K562 (cell line): ENCODE data around the gene ABCA1. TPM values are rescaled to one million over a fixed set of nuclear protein-coding genes. Genes with fewer than 3 reads are reported as not detected.

Experiments used
- KDM4B ChIP-seq, 2 experiments: fragments of 450-650 bp in 1 of 2; sonication (generic) in 1 of 2; IDR thresholded peaks; 2 replicates each; pipeline ENCODE4 v1.6.1; 2016 to 2017; ENCODE audit warnings: borderline replicate concordance in 2 of 2, antibody characterized with exemption in 1 of 2, low read depth in 1 of 2, mild to moderate bottlenecking in 1 of 2
- NCOA4 ChIP-seq: fragments of 450-650 bp; IDR thresholded peaks from 2 replicates; pipeline ENCODE4 v1.6.1; 2018; ENCODE audit warnings: mild to moderate bottlenecking; ENCODE audit not compliant: partially characterized antibody
- NR2C2 ChIP-seq, 2 experiments: fragments of 200-800 bp in 1 of 2; sonication (Bioruptor generic) in 1 of 2; sonication (generic) in 1 of 2; formaldehyde crosslinking in 1 of 2; IDR thresholded peaks; 2 replicates each; pipeline versions ENCODE4 v1.6.1 to v1.8.0; 2016 to 2022; ENCODE audit warnings: mild to moderate bottlenecking in 1 of 2, missing compliant biosample characterization in 1 of 2, missing genetic modification characterization in 1 of 2, missing genetic modification reagents in 1 of 2
- NRF1 ChIP-seq, 2 experiments: fragments of 450-650 bp; IDR thresholded peaks in 1 of 2; conservative IDR thresholded peaks in 1 of 2; 2 replicates each; pipeline ENCODE4 v1.6.1; 2014; ENCODE audit warnings: mild to moderate bottlenecking in 2 of 2
- PHF8 ChIP-seq: fragments of 200-600 bp; sonication (generic); IDR thresholded peaks from 2 replicates; pipeline ENCODE4 v1.6.1; 2012; ENCODE audit warnings: mixed run types, mild to moderate bottlenecking, inconsistent platforms, low read length, moderate library complexity, borderline replicate concordance
- YBX1 ChIP-seq: fragments of 450-650 bp; IDR thresholded peaks from 2 replicates; pipeline ENCODE4 v1.7.1; 2016; ENCODE audit warnings: mild to moderate bottlenecking
- ZFPM2 ChIP-seq: fragments of 250-450 bp; sonication (Bioruptor Pico); IDR thresholded peaks from 2 replicates; pipeline ENCODE4 v1.5.1; 2022; ENCODE audit warnings: mild to moderate bottlenecking
- polyA plus RNA-seq, 8 experiments: library from polyadenylated mRNA; depleted of rRNA in 4 of 8; stranded (reverse) in 5 of 8; unstranded in 3 of 8; fragments of >200 nt; fragmentation: Nextera tagmentation in 2 of 8; fragmentation: Illumina TruSeq in 1 of 8; extraction: Ambion mirVana in 2 of 8; extraction: Trizol in 1 of 8; gene quantifications; 2 replicates each; pipeline versions ENCODE4 v1.2.1 to v1.2.3, GENCODE V29; 2011 to 2014; ENCODE audit warnings: inconsistent platforms in 1 of 8, missing spikeins in 1 of 8
- total RNA-seq, 7 experiments: library from RNA; depleted of rRNA in 6 of 7; stranded (reverse); fragments of >200 nt in 6 of 7; fragmentation: Illumina TruSeq in 2 of 7; extraction: Trizol in 2 of 7; gene quantifications; 2 replicates each; pipeline versions ENCODE4 v1.2.1 to v1.2.3, GENCODE V29; 2011 to 2021; ENCODE audit warnings: low replicate concordance in 1 of 7
- TF ChIP-seq, protein P1 (sequence below): fragments of 450-650 bp; IDR thresholded peaks from 2 replicates; pipeline ENCODE4 v1.6.1; 2016; ENCODE audit warnings: mild to moderate bottlenecking, moderate library complexity
- TF ChIP-seq, protein P2 (sequence below): fragments of 450-650 bp; IDR thresholded peaks from 2 replicates; pipeline ENCODE4 v1.6.1; 2018; ENCODE audit not compliant: partially characterized antibody

Gene ABCA1
- total and polyA plus RNA-seq, 9 of the 15 experiments (the other 6 are each of a cell fraction or from before 2014, with no cell fraction given) = under 0.01 to 0.18 (median 0.02) TPM; not detected in 5

DNA sequence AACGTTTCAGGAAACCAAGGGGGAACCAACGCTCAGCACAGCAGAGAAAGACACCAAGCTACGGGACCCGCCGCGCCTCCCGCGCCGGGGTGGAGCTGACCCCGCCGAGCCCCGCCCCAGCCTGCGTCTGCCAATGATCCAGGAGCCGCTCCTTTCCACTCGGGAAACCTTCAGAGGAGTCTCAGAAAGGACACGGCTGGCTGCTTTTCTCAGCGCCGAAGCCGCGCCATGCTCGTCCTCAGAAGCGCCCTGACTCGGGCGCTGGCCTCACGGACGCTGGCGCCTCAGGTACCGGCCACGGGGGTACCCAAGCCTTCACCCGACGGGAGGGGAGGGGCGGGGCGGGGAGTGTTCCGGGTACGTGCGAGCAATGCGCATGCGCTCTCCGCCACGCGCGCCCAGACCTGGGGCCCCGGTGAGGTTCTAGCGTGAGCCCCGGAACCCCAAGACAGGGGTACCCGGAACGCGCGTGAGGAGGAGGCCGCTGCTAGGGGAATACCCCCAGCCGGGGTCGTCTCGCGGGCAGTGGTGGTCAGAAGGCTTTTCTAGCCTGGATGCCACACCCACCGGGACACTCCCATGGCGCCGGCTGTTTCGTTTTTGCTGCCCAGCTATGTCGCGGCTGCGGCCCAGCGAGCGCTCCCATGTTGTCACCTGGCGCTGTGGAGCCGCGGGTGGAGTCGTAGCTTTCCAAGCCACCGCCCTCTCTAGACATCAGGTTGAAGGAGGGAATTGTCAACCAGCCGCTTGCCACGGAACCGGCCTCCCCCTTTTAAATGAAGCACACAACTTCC is 180.2 kb downstream of the ABCA1 start, which contains the start of gene NIPSNAP3A (continued):
- TF ChIP-seq, protein P1, sequence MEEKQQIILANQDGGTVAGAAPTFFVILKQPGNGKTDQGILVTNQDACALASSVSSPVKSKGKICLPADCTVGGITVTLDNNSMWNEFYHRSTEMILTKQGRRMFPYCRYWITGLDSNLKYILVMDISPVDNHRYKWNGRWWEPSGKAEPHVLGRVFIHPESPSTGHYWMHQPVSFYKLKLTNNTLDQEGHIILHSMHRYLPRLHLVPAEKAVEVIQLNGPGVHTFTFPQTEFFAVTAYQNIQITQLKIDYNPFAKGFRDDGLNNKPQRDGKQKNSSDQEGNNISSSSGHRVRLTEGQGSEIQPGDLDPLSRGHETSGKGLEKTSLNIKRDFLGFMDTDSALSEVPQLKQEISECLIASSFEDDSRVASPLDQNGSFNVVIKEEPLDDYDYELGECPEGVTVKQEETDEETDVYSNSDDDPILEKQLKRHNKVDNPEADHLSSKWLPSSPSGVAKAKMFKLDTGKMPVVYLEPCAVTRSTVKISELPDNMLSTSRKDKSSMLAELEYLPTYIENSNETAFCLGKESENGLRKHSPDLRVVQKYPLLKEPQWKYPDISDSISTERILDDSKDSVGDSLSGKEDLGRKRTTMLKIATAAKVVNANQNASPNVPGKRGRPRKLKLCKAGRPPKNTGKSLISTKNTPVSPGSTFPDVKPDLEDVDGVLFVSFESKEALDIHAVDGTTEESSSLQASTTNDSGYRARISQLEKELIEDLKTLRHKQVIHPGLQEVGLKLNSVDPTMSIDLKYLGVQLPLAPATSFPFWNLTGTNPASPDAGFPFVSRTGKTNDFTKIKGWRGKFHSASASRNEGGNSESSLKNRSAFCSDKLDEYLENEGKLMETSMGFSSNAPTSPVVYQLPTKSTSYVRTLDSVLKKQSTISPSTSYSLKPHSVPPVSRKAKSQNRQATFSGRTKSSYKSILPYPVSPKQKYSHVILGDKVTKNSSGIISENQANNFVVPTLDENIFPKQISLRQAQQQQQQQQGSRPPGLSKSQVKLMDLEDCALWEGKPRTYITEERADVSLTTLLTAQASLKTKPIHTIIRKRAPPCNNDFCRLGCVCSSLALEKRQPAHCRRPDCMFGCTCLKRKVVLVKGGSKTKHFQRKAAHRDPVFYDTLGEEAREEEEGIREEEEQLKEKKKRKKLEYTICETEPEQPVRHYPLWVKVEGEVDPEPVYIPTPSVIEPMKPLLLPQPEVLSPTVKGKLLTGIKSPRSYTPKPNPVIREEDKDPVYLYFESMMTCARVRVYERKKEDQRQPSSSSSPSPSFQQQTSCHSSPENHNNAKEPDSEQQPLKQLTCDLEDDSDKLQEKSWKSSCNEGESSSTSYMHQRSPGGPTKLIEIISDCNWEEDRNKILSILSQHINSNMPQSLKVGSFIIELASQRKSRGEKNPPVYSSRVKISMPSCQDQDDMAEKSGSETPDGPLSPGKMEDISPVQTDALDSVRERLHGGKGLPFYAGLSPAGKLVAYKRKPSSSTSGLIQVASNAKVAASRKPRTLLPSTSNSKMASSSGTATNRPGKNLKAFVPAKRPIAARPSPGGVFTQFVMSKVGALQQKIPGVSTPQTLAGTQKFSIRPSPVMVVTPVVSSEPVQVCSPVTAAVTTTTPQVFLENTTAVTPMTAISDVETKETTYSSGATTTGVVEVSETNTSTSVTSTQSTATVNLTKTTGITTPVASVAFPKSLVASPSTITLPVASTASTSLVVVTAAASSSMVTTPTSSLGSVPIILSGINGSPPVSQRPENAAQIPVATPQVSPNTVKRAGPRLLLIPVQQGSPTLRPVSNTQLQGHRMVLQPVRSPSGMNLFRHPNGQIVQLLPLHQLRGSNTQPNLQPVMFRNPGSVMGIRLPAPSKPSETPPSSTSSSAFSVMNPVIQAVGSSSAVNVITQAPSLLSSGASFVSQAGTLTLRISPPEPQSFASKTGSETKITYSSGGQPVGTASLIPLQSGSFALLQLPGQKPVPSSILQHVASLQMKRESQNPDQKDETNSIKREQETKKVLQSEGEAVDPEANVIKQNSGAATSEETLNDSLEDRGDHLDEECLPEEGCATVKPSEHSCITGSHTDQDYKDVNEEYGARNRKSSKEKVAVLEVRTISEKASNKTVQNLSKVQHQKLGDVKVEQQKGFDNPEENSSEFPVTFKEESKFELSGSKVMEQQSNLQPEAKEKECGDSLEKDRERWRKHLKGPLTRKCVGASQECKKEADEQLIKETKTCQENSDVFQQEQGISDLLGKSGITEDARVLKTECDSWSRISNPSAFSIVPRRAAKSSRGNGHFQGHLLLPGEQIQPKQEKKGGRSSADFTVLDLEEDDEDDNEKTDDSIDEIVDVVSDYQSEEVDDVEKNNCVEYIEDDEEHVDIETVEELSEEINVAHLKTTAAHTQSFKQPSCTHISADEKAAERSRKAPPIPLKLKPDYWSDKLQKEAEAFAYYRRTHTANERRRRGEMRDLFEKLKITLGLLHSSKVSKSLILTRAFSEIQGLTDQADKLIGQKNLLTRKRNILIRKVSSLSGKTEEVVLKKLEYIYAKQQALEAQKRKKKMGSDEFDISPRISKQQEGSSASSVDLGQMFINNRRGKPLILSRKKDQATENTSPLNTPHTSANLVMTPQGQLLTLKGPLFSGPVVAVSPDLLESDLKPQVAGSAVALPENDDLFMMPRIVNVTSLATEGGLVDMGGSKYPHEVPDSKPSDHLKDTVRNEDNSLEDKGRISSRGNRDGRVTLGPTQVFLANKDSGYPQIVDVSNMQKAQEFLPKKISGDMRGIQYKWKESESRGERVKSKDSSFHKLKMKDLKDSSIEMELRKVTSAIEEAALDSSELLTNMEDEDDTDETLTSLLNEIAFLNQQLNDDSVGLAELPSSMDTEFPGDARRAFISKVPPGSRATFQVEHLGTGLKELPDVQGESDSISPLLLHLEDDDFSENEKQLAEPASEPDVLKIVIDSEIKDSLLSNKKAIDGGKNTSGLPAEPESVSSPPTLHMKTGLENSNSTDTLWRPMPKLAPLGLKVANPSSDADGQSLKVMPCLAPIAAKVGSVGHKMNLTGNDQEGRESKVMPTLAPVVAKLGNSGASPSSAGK = peak; percentile 35; the same call in 1 of the 2 replicates
- peak; percentile 56; the same call in 1 of the 2 replicates for TF ChIP-seq NR2C2 (CRISPR knock-in tag; IDR thresholded peaks at IDR 0.05)
- peak; percentile 95 for TF ChIP-seq NR2C2 (tag; IDR thresholded peaks at IDR 0.05)
- TF ChIP-seq, protein P2, sequence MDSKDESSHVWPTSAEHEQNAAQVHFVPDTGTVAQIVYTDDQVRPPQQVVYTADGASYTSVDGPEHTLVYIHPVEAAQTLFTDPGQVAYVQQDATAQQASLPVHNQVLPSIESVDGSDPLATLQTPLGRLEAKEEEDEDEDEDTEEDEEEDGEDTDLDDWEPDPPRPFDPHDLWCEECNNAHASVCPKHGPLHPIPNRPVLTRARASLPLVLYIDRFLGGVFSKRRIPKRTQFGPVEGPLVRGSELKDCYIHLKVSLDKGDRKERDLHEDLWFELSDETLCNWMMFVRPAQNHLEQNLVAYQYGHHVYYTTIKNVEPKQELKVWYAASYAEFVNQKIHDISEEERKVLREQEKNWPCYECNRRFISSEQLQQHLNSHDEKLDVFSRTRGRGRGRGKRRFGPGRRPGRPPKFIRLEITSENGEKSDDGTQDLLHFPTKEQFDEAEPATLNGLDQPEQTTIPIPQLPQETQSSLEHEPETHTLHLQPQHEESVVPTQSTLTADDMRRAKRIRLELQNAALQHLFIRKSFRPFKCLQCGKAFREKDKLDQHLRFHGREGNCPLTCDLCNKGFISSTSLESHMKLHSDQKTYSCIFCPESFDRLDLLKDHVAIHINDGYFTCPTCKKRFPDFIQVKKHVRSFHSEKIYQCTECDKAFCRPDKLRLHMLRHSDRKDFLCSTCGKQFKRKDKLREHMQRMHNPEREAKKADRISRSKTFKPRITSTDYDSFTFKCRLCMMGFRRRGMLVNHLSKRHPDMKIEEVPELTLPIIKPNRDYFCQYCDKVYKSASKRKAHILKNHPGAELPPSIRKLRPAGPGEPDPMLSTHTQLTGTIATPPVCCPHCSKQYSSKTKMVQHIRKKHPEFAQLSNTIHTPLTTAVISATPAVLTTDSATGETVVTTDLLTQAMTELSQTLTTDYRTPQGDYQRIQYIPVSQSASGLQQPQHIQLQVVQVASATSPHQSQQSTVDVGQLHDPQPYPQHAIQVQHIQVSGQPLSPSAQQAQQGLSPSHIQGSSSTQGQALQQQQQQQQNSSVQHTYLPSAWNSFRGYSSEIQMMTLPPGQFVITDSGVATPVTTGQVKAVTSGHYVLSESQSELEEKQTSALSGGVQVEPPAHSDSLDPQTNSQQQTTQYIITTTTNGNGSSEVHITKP = peak; percentile 83
- TF ChIP-seq PHF8 = peak; percentile 80
- no peak for TF ChIP-seq NCOA4
- TF ChIP-seq KDM4B (IDR thresholded peaks at IDR 0.05; ENCODE audit: borderline replicate concordance in 2 of 2, low read depth in 1 of 2) = peak in 1 of 2 experiments; percentile 42; a peak in 1 of 4 replicates
- no peak for TF ChIP-seq YBX1
- no peak for TF ChIP-seq ZFPM2
- peak; percentile 93 to 94 for TF ChIP-seq NRF1 (conservative IDR thresholded peaks at IDR 0.05 in 1 of 2, IDR thresholded peaks at IDR 0.05 in 1 of 2)
